Measurements from ENCODE around the gene RAB7A. TPM values are rescaled to one million over a fixed set of nuclear protein-coding genes. Genes with fewer than 3 reads are reported as not detected.

The RAB7A gene
- total and polyA plus RNA-seq, 2 of the 8 experiments (the other 6 are each of a cell fraction or from before 2014, with no cell fraction given): 179 to 195 TPM

DNA sequence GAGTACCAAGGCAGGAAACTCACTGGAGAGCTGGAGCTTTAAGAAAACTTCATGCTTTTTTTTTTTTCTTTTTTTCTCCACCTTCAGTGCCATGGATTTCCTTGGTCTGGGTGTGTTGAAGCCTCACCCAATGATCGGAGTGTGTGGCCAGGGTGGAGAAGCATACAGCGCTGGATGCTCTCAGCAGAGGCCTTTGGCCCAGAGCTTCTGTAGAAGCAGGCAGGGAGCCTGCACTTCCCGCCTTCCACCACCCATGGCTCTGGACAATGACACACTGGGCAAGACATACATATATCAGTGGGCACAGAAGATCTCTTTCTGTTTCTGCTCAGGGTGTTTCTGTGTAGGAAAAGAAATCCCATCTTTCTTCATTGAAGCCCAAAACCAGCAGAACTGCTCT lies 97.6 kb downstream of the RAB7A start (continued):
- TF ChIP-seq YY1 (IDR thresholded peaks at IDR 0.05; ENCODE audit: low read depth, low read length) (no peak), TEAD4 (IDR thresholded peaks at IDR 0.05; ENCODE audit: low read depth, low read length) (no peak), EZH2 (IDR thresholded peaks at IDR 0.05; ENCODE audit: low read depth, low read length, severe bottlenecking) (no peak), SP2 (IDR thresholded peaks at IDR 0.05; ENCODE audit: low read length) (no peak), CEBPB (IDR thresholded peaks at IDR 0.05; ENCODE audit: low read depth, low read length) (no peak), TAF7 (optimal IDR thresholded peaks at IDR 0.05; ENCODE audit: borderline replicate concordance, low read depth, low read length) (no peak), SIN3A (conservative IDR thresholded peaks at IDR 0.05 in 1 of 2, IDR thresholded peaks at IDR 0.05 in 1 of 2; ENCODE audit: low read depth in 1 of 2, low read length in 2 of 2) (no peak)

Measured in H1 (cell line).